Erythroblast (primary cell): Measurements from ENCODE around the gene NHSL2.

Experiments
- GATA1 ChIP-seq: IDR thresholded peaks from 2 replicates; pipeline ENCODE4 v1.6.1; 2011; ENCODE audit warnings: low read depth, mild to moderate bottlenecking, control low read depth, low read length, moderate library complexity
- POLR2A ChIP-seq: IDR thresholded peaks from 2 replicates; pipeline ENCODE4 v1.6.1; 2011; ENCODE audit warnings: mild to moderate bottlenecking, low read length

DNA sequence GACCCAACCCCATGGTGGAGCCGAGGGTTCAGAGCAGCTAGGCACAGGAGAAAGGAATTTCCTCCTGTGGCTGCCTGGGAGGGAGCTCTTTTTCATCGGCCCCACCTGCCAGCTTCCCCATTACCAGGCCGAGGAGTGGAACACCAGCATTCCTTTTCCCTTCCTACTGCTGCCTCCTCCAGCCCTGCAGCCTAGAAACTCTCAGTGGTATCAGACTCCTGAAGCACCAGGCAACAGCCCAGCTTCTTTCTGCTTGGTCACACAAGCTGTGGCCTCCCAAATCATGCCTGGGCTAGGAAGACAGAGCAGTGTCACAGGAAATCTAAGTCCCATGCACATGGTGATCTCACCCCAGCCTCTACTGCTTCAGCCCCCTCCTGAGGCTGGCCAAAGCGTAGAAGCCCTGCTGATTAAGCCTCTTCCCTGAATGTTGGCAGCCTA, 191.0 kb downstream of the NHSL2 start:
- TF ChIP-seq POLR2A: no peak
- TF ChIP-seq GATA1: no peak
